ENCODE data around the gene BCAT1. TPM values are rescaled to one million over a fixed set of nuclear protein-coding genes. Genes with fewer than 3 reads are reported as not detected.
"Not testable (repeated sequence)": the region's sequence is repeated elsewhere in the genome, so short reads cannot be mapped to it uniquely, and the experiment has no call there.

BCAT1 gene
- total RNA-seq, 1 experiment from 2014 or later = 74.0 TPM

GRCh38 chr12:24901576-24902461 lies 47.1 kb downstream of the BCAT1 start:
- DNase-seq (ENCODE audit: extremely low read depth, low read depth) = no peak

- no peak for DNase-seq (ENCODE audit: extremely low read depth, low read depth)
Measured at GRCh38 chr12:24900196-24900595, 48.7 kb downstream of the BCAT1 start.

- no peak for DNase-seq (ENCODE audit: extremely low read depth, low read depth)
Measured at GRCh38 chr12:24899503-24900075, 49.3 kb downstream of the BCAT1 start.

GRCh38 chr12:24898606-24899005 lies 50.3 kb downstream of the BCAT1 start:
- DNase-seq (ENCODE audit: extremely low read depth, low read depth) = no peak

- DNase-seq (ENCODE audit: extremely low read depth, low read depth) = no peak
Measured at GRCh38 chr12:24898185-24898584, 50.7 kb downstream of the BCAT1 start.

- no peak for DNase-seq (ENCODE audit: extremely low read depth, low read depth)
Measured at GRCh38 chr12:24896171-24896570, 52.7 kb downstream of the BCAT1 start.

GRCh38 chr12:24895612-24896011 lies 53.3 kb downstream of the BCAT1 start:
- DNase-seq (ENCODE audit: extremely low read depth, low read depth) = no peak

- DNase-seq (ENCODE audit: extremely low read depth, low read depth) = no peak
Measured at GRCh38 chr12:24894879-24895278, 54.0 kb downstream of the BCAT1 start.

- DNase-seq (ENCODE audit: extremely low read depth, low read depth) = no peak
Measured at GRCh38 chr12:24890048-24890803, 58.7 kb downstream of the BCAT1 start.

- DNase-seq (ENCODE audit: extremely low read depth, low read depth) = no peak
Measured at GRCh38 chr12:24889411-24889810, 59.5 kb downstream of the BCAT1 start.

GRCh38 chr12:24888813-24889212 lies 60.1 kb downstream of the BCAT1 start:
- no peak for DNase-seq (ENCODE audit: extremely low read depth, low read depth)

- DNase-seq (ENCODE audit: extremely low read depth, low read depth) = no peak
Measured at GRCh38 chr12:24884911-24885310, 64.0 kb downstream of the BCAT1 start.

GRCh38 chr12:24881724-24882371 lies 67.1 kb downstream of the BCAT1 start:
- DNase-seq (ENCODE audit: extremely low read depth, low read depth) = no peak

GRCh38 chr12:24881227-24881626 lies 67.7 kb downstream of the BCAT1 start:
- DNase-seq (ENCODE audit: extremely low read depth, low read depth) = no peak

- DNase-seq (ENCODE audit: extremely low read depth, low read depth) = no peak
Measured at GRCh38 chr12:24880732-24881131, 68.2 kb downstream of the BCAT1 start.

- no peak for DNase-seq (ENCODE audit: extremely low read depth, low read depth)
Measured at GRCh38 chr12:24879644-24880043, 69.3 kb downstream of the BCAT1 start.

- DNase-seq (ENCODE audit: extremely low read depth, low read depth) = no peak
Measured at GRCh38 chr12:24875014-24875413, 73.9 kb downstream of the BCAT1 start.

GRCh38 chr12:24872211-24872610 lies 76.7 kb downstream of the BCAT1 start:
- no peak for DNase-seq (ENCODE audit: extremely low read depth, low read depth)

GRCh38 chr12:24866139-24866538 lies 82.8 kb downstream of the BCAT1 start:
- DNase-seq (ENCODE audit: extremely low read depth, low read depth) = not testable (repeated sequence)

- DNase-seq (ENCODE audit: extremely low read depth, low read depth) = no peak
Measured at GRCh38 chr12:24864796-24865125, 84.1 kb downstream of the BCAT1 start.
